Activated CD8-positive, alpha-beta T cell treated with anti-CD3 and anti-CD28 coated beads for 36 hours (primary cell): ENCODE measurements around the gene DNASE1. TPM values are rescaled to one million over a fixed set of nuclear protein-coding genes. Genes with fewer than 3 reads are reported as not detected.

ENCODE experiments used
- ATAC-seq: fragments of 200-7000 bp; cut with Tn5 transposase; one replicate; pipeline ENCODE4 v1.10.0; 2021; ENCODE audit warnings: mild to moderate bottlenecking, moderate library complexity
- CTCF ChIA-PET: fragments of 350-600 bp; sonication (Branson Sonifier 250); formaldehyde crosslinking; loops from one replicate; lab custom pipeline; 2021; ENCODE audit warnings: antibody characterized with exemption; lab: Charles Lee
- POLR2A ChIA-PET: fragments of 350-600 bp; sonication (Branson Sonifier 250); formaldehyde crosslinking; loops from one replicate; lab custom pipeline; 2021; ENCODE audit warnings: antibody characterized with exemption; lab: Charles Lee
- DNase-seq: peaks from one replicate; pipeline ENCODE4 v3.0.0-alpha.2; 2020
- H3K27ac Mint-ChIP-seq: one replicate; pipeline ENCODE4 v1.8.0; 2021; ENCODE audit warnings: mild to moderate bottlenecking, mixed read lengths
- H3K27me3 Mint-ChIP-seq: one replicate; pipeline ENCODE4 v1.8.0; 2021; ENCODE audit warnings: mixed read lengths
- H3K36me3 Mint-ChIP-seq: one replicate; pipeline ENCODE4 v1.8.0; 2021; ENCODE audit warnings: low read depth, mixed read lengths
- H3K4me1 Mint-ChIP-seq: one replicate; pipeline ENCODE4 v1.8.0; 2021; ENCODE audit warnings: low read depth, mixed read lengths
- H3K4me3 Mint-ChIP-seq: one replicate; pipeline ENCODE4 v1.8.0; 2021; ENCODE audit warnings: mild to moderate bottlenecking, moderate library complexity, mixed read lengths
- H3K9me3 Mint-ChIP-seq: one replicate; pipeline ENCODE4 v1.8.0; 2021; ENCODE audit warnings: mixed read lengths
- intact Hi-C: fragments of 100-400 bp; cut with micrococcal nuclease; formaldehyde crosslinking; loops from one replicate; pipeline ENCODE4 v1.10.0; 2022
- total RNA-seq, 2 experiments: library from RNA; stranded (reverse); gene quantifications; one replicate each; pipeline ENCODE4 v1.2.3, GENCODE V29; 2021
- TF ChIP-seq, protein P1 (sequence below): fragments of 200-600 bp; IDR thresholded peaks from one replicate; pipeline ENCODE4 v1.8.0; 2022; ENCODE audit warnings: antibody characterized with exemption, mild to moderate bottlenecking

DNASE1 gene
- total RNA-seq, 2 experiments from 2014 or later, result 11.8 to 12.1 TPM

DNA sequence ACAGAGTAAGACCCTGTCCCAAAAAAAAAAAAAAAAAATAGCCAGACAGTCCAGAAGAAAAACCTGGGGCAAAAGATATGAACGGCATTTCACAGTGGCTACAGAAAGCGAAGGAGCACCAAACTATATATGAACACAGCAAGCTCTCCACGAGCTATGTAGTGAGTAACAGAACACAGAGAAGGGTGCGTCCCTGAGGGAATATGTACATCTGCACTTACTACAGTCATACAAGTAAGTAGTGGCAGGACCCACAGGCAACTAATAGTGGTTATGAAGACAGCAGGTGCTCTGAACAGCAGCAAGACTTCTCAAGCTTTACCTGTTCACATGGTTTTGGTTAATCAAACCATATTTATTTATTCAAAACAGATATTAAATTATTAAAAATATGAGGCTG lies 47.0 kb downstream of the DNASE1 start:
- no peak for ATAC-seq
- Mint-ChIP-seq H3K4me3 (no peak overlapping the region), H3K36me3 (peaks cover 21% of the 10 kb centered on the region), H3K27me3 (no peaks in the 10 kb centered on the region), H3K27ac (no peak overlapping the region), H3K4me1 (peaks cover 14% of the 10 kb centered on the region), H3K9me3 (no peaks in the 10 kb centered on the region)
- TF ChIP-seq, protein P1, sequence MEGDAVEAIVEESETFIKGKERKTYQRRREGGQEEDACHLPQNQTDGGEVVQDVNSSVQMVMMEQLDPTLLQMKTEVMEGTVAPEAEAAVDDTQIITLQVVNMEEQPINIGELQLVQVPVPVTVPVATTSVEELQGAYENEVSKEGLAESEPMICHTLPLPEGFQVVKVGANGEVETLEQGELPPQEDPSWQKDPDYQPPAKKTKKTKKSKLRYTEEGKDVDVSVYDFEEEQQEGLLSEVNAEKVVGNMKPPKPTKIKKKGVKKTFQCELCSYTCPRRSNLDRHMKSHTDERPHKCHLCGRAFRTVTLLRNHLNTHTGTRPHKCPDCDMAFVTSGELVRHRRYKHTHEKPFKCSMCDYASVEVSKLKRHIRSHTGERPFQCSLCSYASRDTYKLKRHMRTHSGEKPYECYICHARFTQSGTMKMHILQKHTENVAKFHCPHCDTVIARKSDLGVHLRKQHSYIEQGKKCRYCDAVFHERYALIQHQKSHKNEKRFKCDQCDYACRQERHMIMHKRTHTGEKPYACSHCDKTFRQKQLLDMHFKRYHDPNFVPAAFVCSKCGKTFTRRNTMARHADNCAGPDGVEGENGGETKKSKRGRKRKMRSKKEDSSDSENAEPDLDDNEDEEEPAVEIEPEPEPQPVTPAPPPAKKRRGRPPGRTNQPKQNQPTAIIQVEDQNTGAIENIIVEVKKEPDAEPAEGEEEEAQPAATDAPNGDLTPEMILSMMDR, result no peak
- no peak for DNase-seq
- CTCF ChIA-PET, result interaction anchor here (2.4 kb wide), 1 partner anchor 11 kb away, joined by 10 read pairs; no protein-coding TSS in a partner anchor
- POLR2A ChIA-PET, result interaction anchor here (0.9 to 1.2 kb wide), 4 partner anchors 10 to 39 kb away, joined by 3 to 4 read pairs (median 3); no protein-coding TSS in a partner anchor
- intact Hi-C loops, result no loop called here

DNA sequence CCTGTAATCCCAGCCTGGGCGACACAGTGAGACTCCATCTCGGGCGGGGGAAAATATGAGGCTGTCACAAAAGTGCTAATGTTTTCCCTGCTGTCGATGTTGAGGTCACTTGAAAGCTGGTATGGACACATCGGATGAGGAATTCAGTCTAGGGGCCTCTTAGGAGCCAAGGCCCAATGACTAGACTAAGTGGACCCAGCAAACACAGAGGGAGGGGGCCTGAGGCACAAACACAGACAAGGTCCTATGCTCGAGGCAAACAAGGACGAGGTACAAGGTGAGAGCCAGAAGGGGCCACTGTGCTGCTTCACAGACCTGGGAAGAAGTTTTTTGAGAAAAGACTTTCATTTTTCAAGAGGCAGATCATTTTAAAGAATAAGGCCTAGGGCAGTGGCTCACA lies 47.6 kb downstream of the DNASE1 start:
- CTCF ChIA-PET, result interaction anchor here (2.4 kb wide), 1 partner anchor 11 kb away, joined by 10 read pairs; no protein-coding TSS in a partner anchor
- intact Hi-C loops, result no loop called here
- no peaks in the 10 kb centered on the region for H3K27me3 Mint-ChIP-seq
- no peaks in the 10 kb centered on the region for H3K9me3 Mint-ChIP-seq
- H3K27ac Mint-ChIP-seq, result no peak overlapping the region
- H3K4me3 Mint-ChIP-seq, result no peak overlapping the region
- H3K36me3 Mint-ChIP-seq, result peaks cover 25% of the 10 kb centered on the region
- H3K4me1 Mint-ChIP-seq, result peaks cover 14% of the 10 kb centered on the region
- no peak for ATAC-seq
- TF ChIP-seq, protein P1, result no peak
- POLR2A ChIA-PET, result interaction anchor here (0.8 to 1.2 kb wide), 5 partner anchors 11 to 40 kb away, joined by 3 to 4 read pairs (median 3); no protein-coding TSS in a partner anchor
- no peak for DNase-seq

DNA sequence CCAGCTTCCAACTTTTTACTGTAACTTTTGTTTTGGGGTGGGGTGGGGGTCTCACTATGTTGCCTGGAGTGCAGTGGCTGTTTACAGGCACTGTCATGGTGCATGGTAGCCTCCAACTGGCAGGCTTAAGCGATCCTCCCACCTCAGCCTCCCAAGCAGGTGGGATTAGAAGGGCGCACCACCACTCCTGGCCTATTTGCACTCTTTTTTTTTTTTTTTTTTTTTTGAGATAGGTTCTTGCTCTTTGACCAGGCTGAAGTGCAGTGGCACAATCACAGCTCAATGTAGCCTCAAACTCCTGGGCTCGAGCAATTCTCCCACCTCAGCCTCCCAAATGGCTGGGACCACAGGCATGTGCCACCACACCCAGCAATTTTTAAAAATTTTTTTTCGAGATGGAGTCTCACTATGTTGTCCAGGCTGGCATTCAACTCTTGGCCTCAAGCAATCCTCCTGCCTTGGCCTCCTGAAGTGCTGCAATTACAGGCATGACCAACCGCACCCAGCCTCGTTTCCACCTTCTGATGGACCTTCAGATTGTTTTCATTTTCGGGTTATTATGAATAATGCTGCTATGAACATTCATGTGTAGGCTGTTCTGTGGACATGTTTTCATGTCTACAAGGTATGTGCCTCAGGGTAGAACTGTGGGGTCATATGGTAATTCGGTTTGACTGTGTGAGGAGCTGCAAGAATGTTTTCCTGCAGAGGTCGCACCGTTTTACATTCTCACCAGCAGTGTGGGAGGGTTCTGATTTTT lies 51.9 kb downstream of the DNASE1 start:
- peaks cover 7% of the 10 kb centered on the region for H3K4me1 Mint-ChIP-seq
- no peaks in the 10 kb centered on the region for H3K27me3 Mint-ChIP-seq
- no peak overlapping the region for H3K27ac Mint-ChIP-seq
- H3K36me3 Mint-ChIP-seq, result peaks cover 30% of the 10 kb centered on the region
- ChIA-PET CTCF (no interaction called here), POLR2A (no interaction called here)
- H3K4me3 Mint-ChIP-seq, result no peak overlapping the region
- intact Hi-C loops, result no loop called here
- DNase-seq, result no peak
- TF ChIP-seq, protein P1, result no peak
- no peaks in the 10 kb centered on the region for H3K9me3 Mint-ChIP-seq
- ATAC-seq, result no peak

Other genes starting within 250 kb of the DNASE1 start
- 1 to 10 TPM; 1.6 to 1.8 TPM for gene ZNF597, start 211.2 kb upstream of the DNASE1 start, total RNA-seq
- 10 to 100 TPM; 24.6 TPM for gene NAA60, start 211.0 kb upstream of the DNASE1 start, total RNA-seq
- gene C16orf90, start 159.2 kb upstream of the DNASE1 start, total RNA-seq, result not detected
- 10 to 100 TPM; 10.5 to 11.8 TPM for gene CLUAP1, start 153.7 kb upstream of the DNASE1 start, total RNA-seq
- gene NLRC3, start 77.3 kb upstream of the DNASE1 start, total RNA-seq, result 10 to 100 TPM; 17.9 to 19.8 TPM
- 10 to 100 TPM in 1 of 2 experiments, 1 to 10 TPM in 1; 9.8 to 10.1 TPM for gene SLX4, start 43.1 kb upstream of the DNASE1 start, total RNA-seq
- 100 to 1,000 TPM; 343 to 379 TPM for gene TRAP1, start 62.8 kb downstream of the DNASE1 start, total RNA-seq
- gene CREBBP, start 226.0 kb downstream of the DNASE1 start, total RNA-seq, result 10 to 100 TPM; 27.9 to 33.5 TPM